Bronchial smooth muscle cell (primary cell): ENCODE data around the gene CST9. TPM values are rescaled to one million over a fixed set of nuclear protein-coding genes. Genes with fewer than 3 reads are reported as not detected.

Experiments
- total RNA-seq: library from RNA; depleted of rRNA; stranded (reverse); fragments of >200 nt; gene quantifications from 2 replicates; pipeline ENCODE4 v1.2.1, GENCODE V29; 2014

The CST9 gene, protein sequence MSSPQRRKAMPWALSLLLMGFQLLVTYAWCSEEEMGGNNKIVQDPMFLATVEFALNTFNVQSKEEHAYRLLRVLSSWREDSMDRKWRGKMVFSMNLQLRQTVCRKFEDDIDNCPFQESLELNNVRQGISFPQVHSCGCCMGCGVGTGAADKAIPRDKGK
- total RNA-seq = not detected in 2 replicates

GRCh38 chr20:23605867-23606651 lies at the start of gene CST9:
TSS of gene CST9 (minus strand) at chr20:23605917. CDS start at chr20:23605864, 53 bp downstream.

DNA sequence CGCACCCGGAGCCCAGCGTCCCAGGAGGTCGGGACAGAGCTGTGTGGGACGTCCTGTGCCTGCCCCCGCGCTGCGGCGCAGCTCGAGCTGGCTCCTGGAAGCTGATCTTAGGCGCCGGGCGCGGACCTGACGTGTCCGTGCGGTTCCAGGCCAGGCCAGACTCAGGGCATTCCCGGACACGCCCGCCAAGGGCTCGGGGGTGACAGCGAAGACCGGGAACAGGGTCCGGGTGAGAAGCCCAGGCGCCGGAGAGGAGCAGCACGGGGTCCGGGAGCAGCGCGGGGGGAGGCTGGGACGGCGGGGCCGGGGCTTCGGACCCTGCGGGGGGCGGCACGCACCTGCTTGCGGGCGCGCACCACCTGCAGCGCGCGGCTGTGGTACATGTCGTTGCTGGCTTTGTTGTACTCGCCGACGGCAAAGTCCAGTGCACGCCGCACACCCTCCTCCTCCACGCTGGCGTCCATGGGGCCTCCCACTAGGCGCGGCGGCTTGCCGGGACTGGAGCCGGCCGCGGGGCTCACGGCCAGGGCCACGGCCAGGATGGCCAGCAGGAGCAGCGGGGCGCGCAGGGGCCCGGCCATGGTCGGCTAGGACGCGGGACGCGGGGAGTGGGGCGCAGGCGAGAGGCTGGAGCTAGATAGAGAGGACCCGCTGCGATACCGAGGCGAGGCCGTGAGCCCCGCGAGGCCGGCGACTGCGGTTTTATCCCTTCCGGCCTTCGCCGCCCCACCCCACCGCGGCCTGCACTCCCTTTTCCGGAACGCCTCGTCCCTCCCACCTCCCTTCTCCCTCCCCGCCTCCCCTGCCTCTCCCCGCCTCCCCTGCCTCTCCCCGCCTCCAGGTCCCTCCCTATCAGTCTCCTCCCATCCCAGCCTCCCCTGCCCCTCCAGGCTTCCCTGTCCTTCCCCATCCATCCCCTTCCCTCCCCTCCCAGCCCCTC lies 31.8 kb upstream of the CST9 start, which contains the start of gene CST3:
TSS of gene CST3 (minus strand) at position 674 of the 940 bp plus-strand sequence. CDS start at position 581, 93 bp downstream.

GRCh38 chr20:23568320-23568970 lies 37.3 kb downstream of the CST9 start, which contains the start of gene CST9L:
TSS of gene CST9L (minus strand) at chr20:23568484. CDS start at chr20:23568450, 34 bp downstream.

Other genes with a start within 250 kb of the CST9 start
- gene GZF1, start 243.7 kb downstream of the CST9 start, total RNA-seq = 19.9 and 46.9 TPM in 2 replicates
- gene NAPB, start 184.4 kb downstream of the CST9 start, total RNA-seq = 7.6 and 8.8 TPM in 2 replicates
- not detected in 2 replicates for gene CSTL1, start 166.2 kb downstream of the CST9 start, total RNA-seq
- not detected in 2 replicates for gene CST11, start 153.0 kb downstream of the CST9 start, total RNA-seq
- not detected in 2 replicates for gene CST8, start 114.8 kb downstream of the CST9 start, total RNA-seq
- gene CST9L, start 37.4 kb downstream of the CST9 start, total RNA-seq = not detected in 2 replicates
- 164 and 269 TPM in 2 replicates for gene CST3, start 32.0 kb upstream of the CST9 start, total RNA-seq
- gene CST4, start 83.1 kb upstream of the CST9 start, total RNA-seq = not detected in 2 replicates
- gene CST1, start 145.0 kb upstream of the CST9 start, total RNA-seq = 3.9 TPM in 1 of 2 replicates, not detected in the other
- gene CST2, start 220.8 kb upstream of the CST9 start, total RNA-seq = not detected in 2 replicates